H9 (cell line): ENCODE results near the gene GALNT2. TPM values are rescaled to one million over a fixed set of nuclear protein-coding genes. Genes with fewer than 3 reads are reported as not detected.

Source experiments
- DNase-seq: peaks from one replicate; pipeline ENCODE4 v3.0.0-alpha.2; 2017
- H2AFZ ChIP-seq: one replicate; pipeline ENCODE4 v1.6.1; 2013; ENCODE audit warnings: mild to moderate bottlenecking, low read length, control low read depth, moderate library complexity
- H2AK5ac ChIP-seq: 2 replicates; pipeline ENCODE4 v1.6.1; 2013; ENCODE audit warnings: low read length, control low read depth, mixed read lengths; ENCODE audit not compliant: insufficient read length
- H2BK120ac ChIP-seq: one replicate; pipeline ENCODE4 v1.6.1; 2013; ENCODE audit warnings: low read depth, mild to moderate bottlenecking, low read length, control low read depth, inconsistent platforms; ENCODE audit not compliant: poor library complexity, severe bottlenecking
- H2BK12ac ChIP-seq: 2 replicates; pipeline ENCODE4 v1.6.1; 2013; ENCODE audit warnings: low read length, control low read depth, mixed read lengths, low read depth; ENCODE audit not compliant: insufficient read length
- H2BK15ac ChIP-seq: 2 replicates; pipeline ENCODE4 v1.6.1; 2013; ENCODE audit warnings: low read depth, low read length, control low read depth
- H2BK20ac ChIP-seq: one replicate; pipeline ENCODE4 v1.6.1; 2013; ENCODE audit warnings: low read depth, mild to moderate bottlenecking, low read length, control low read depth, inconsistent platforms; ENCODE audit not compliant: poor library complexity, severe bottlenecking
- H2BK5ac ChIP-seq: 2 replicates; pipeline ENCODE4 v1.6.1; 2013; ENCODE audit warnings: low read length, control low read depth, mixed read lengths; ENCODE audit not compliant: insufficient read length
- H3K14ac ChIP-seq: 2 replicates; pipeline ENCODE4 v1.6.1; 2013; ENCODE audit warnings: low read length, control low read depth; ENCODE audit not compliant: insufficient read depth
- H3K18ac ChIP-seq: 2 replicates; pipeline ENCODE4 v1.6.1; 2013; ENCODE audit warnings: low read depth, mild to moderate bottlenecking, mixed read lengths, low read length, control low read depth; ENCODE audit not compliant: insufficient read length
- H3K23ac ChIP-seq: 2 replicates; pipeline ENCODE4 v1.6.1; 2013; ENCODE audit warnings: low read length, control low read depth, mixed read lengths, low read depth; ENCODE audit not compliant: insufficient read length
- H3K23me2 ChIP-seq: 2 replicates; pipeline ENCODE4 v1.6.1; 2013; ENCODE audit warnings: low read depth, mild to moderate bottlenecking, mixed read lengths, low read length, control low read depth; ENCODE audit not compliant: insufficient read length, poor library complexity, severe bottlenecking
- H3K27ac ChIP-seq: 2 replicates; pipeline ENCODE4 v1.5.1; 2013; ENCODE audit warnings: low read length, control low read depth, mixed read lengths, low read depth; ENCODE audit not compliant: insufficient read length
- H3K27me3 ChIP-seq: 2 replicates; pipeline ENCODE4 v1.6.1; 2013; ENCODE audit warnings: low read length, control low read depth, inconsistent platforms; ENCODE audit not compliant: insufficient read depth
- H3K4ac ChIP-seq: 2 replicates; pipeline ENCODE4 v1.6.1; 2013; ENCODE audit warnings: low read depth, mild to moderate bottlenecking, control low read depth, inconsistent platforms, low read length, moderate library complexity
- H3K4me1 ChIP-seq: 2 replicates; pipeline ENCODE4 v1.6.1; 2013; ENCODE audit warnings: low read length, control low read depth, inconsistent platforms; ENCODE audit not compliant: insufficient read depth
- H3K4me2 ChIP-seq: 2 replicates; pipeline ENCODE4 v1.6.1; 2013; ENCODE audit warnings: low read length, control low read depth, mixed read lengths; ENCODE audit not compliant: insufficient read length, insufficient read depth
- H3K56ac ChIP-seq: 2 replicates; pipeline ENCODE4 v1.6.1; 2013; ENCODE audit warnings: low read depth, mild to moderate bottlenecking, mixed read lengths, low read length, control low read depth; ENCODE audit not compliant: insufficient read length
- H3K79me1 ChIP-seq: 2 replicates; pipeline ENCODE4 v1.6.1; 2013; ENCODE audit warnings: low read depth, mild to moderate bottlenecking, moderate library complexity, low read length, control low read depth, inconsistent platforms; ENCODE audit not compliant: insufficient read depth, poor library complexity, severe bottlenecking
- H3K79me2 ChIP-seq: 2 replicates; pipeline ENCODE4 v1.6.1; 2013; ENCODE audit warnings: low read length, control low read depth, inconsistent platforms; ENCODE audit not compliant: insufficient read depth
- H3K9ac ChIP-seq: 2 replicates; pipeline ENCODE4 v1.6.1; 2013; ENCODE audit warnings: low read length, control low read depth, mixed read lengths; ENCODE audit not compliant: insufficient read length; ENCODE audit errors: extremely low read depth
- H3K9me3 ChIP-seq: one replicate; pipeline ENCODE4 v1.6.1; 2013; ENCODE audit warnings: low read depth, low read length, inconsistent platforms; ENCODE audit not compliant: control insufficient read depth
- H3T11ph ChIP-seq: one replicate; pipeline ENCODE4 v1.6.1; 2013; ENCODE audit warnings: mild to moderate bottlenecking, low read length, control low read depth, inconsistent platforms
- H4K20me1 ChIP-seq: one replicate; pipeline ENCODE4 v1.6.1; 2013; ENCODE audit not compliant: control insufficient read depth, insufficient read length, insufficient read depth
- H4K5ac ChIP-seq: 2 replicates; pipeline ENCODE4 v1.6.1; 2013; ENCODE audit warnings: low read depth, mild to moderate bottlenecking, mixed read lengths, low read length, control low read depth; ENCODE audit not compliant: insufficient read length
- H4K8ac ChIP-seq: replicated peaks from 2 replicates; pipeline ENCODE4 v1.6.1; 2013; ENCODE audit warnings: low read length, control low read depth, mixed read lengths, low read depth; ENCODE audit not compliant: insufficient read length
- H4K91ac ChIP-seq: 2 replicates; pipeline ENCODE4 v1.6.1; 2013; ENCODE audit warnings: low read depth, mild to moderate bottlenecking, moderate library complexity, mixed read lengths, low read length, control low read depth; ENCODE audit not compliant: insufficient read length
- H3K27ac Mint-ChIP-seq, 3 experiments: 2 replicates in 2 of 3; 3 replicates in 1 of 3; pipeline ENCODE4 v1.8.0; 2020 to 2021; ENCODE audit warnings: mixed read lengths in 3 of 3, mild to moderate bottlenecking in 1 of 3, moderate library complexity in 1 of 3
- H3K27me3 Mint-ChIP-seq: 2 replicates; pipeline ENCODE4 v1.8.0; 2021; ENCODE audit warnings: low read depth, mild to moderate bottlenecking, moderate library complexity, mixed read lengths
- H3K36me3 Mint-ChIP-seq, 3 experiments: 2 replicates in 2 of 3; 3 replicates in 1 of 3; pipeline ENCODE4 v1.8.0; 2020 to 2021; ENCODE audit warnings: low read depth in 3 of 3, mixed read lengths in 3 of 3; ENCODE audit not compliant: insufficient read depth in 1 of 3
- H3K4me1 Mint-ChIP-seq, 2 experiments: 2 replicates each; pipeline ENCODE4 v1.8.0; 2020; ENCODE audit warnings: mixed read lengths in 2 of 2
- H3K4me3 Mint-ChIP-seq, 2 experiments: 2 replicates in 1 of 2; 3 replicates in 1 of 2; pipeline ENCODE4 v1.8.0; 2020 to 2021; ENCODE audit warnings: mild to moderate bottlenecking in 2 of 2, mixed read lengths in 2 of 2, moderate library complexity in 1 of 2
- H3K9me3 Mint-ChIP-seq, 2 experiments: 2 replicates in 1 of 2; 3 replicates in 1 of 2; pipeline ENCODE4 v1.8.0; 2020; ENCODE audit warnings: mild to moderate bottlenecking in 2 of 2, mixed read lengths in 2 of 2, moderate library complexity in 1 of 2
- WGBS: extraction: QIAGEN DNeasy Blood & Tissue Kit; methylation state at CpG from one replicate; pipeline ENCODE4 v1.1.7; 2013; ENCODE audit warnings: missing lambda C conversion rate, low lambda C conversion rate, mixed read lengths; ENCODE audit not compliant: insufficient read length; ENCODE audit errors: extremely low coverage; 5-methylcytosine and 5-hydroxymethylcytosine counted together
- total RNA-seq: library from RNA; stranded (reverse); gene quantifications from 2 replicates; pipeline ENCODE4 v1.2.1, GENCODE V29; 2021
- TF ChIP-seq, protein P1 (sequence below): fragments of 200-600 bp; sonication (generic); conservative IDR thresholded peaks from 3 replicates; pipeline ENCODE4 v1.8.0; 2021; ENCODE audit warnings: antibody characterized with exemption, mild to moderate bottlenecking

GALNT2 gene
- total RNA-seq, 1 experiment from 2014 or later: 57.6 TPM

DNA sequence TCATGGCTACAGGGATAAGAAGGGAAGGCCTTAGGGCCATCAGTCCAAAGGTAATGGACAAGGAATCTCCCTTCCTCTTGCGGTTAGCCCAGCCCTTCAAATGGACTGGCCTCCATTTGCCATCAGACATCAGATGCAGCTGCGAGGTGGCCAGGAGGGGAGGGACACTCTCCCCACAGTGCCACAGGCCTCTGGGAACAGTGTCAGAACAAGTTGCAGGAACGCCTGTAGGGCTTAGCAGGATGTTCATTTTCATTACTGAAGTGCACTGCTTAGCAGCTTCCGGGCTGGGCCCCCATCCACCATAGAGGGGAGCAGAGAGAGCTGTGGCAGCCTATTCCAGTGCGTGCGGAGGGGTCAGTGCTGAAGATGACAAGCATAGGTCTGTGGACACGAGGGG, 127.5 kb downstream of the GALNT2 start:
- H3K4me1 ChIP-seq: 0 out of 2 replicates have a peak, but pooled peaks cover 3% of the 10 kb centered on the region
- no peak overlapping the region for H3K9ac ChIP-seq
- no peak overlapping the region for H2BK120ac ChIP-seq
- no peak overlapping the region for H2BK20ac ChIP-seq
- no peak overlapping the region for H2BK5ac ChIP-seq
- no peak overlapping the region; the same call in 1 of the 2 replicates for H3K14ac ChIP-seq
- H4K91ac ChIP-seq: no peak overlapping the region
- H4K8ac ChIP-seq: no peak overlapping the region
- no peak overlapping the region for H2AK5ac ChIP-seq
- Mint-ChIP-seq H3K36me3 (no peaks in the 10 kb centered on the region; a peak in 1 of 7 replicates), H3K27ac (peak overlapping the region in 2 of 3 experiments; percentile 5 to 83; a peak in 1 of 7 replicates), H3K4me3 (no peak overlapping the region), H3K27me3 (no peaks in the 10 kb centered on the region; the same call in 1 of the 2 replicates), H3K4me1 (peaks cover 26 to 32% of the 10 kb centered on the region in 2 experiments), H3K9me3 (no peaks in the 10 kb centered on the region)
- no peaks in the 10 kb centered on the region for H3K79me1 ChIP-seq
- no peak overlapping the region for H3K18ac ChIP-seq
- H4K5ac ChIP-seq: no peak overlapping the region
- no peak overlapping the region for H3K56ac ChIP-seq
- no peaks in the 10 kb centered on the region for H3K27me3 ChIP-seq
- no peaks in the 10 kb centered on the region for H3K23me2 ChIP-seq
- no CpG with 5 or more reads among the region's 7 CpGs for WGBS
- peaks cover 3% of the 10 kb centered on the region for H4K20me1 ChIP-seq
- no peak overlapping the region for H3K4me2 ChIP-seq
- H2BK12ac ChIP-seq: no peak overlapping the region
- no peak overlapping the region for H3K23ac ChIP-seq
- no peaks in the 10 kb centered on the region; the same call in 1 of the 2 replicates for H3K79me2 ChIP-seq
- H3T11ph ChIP-seq: no peak overlapping the region
- no peak overlapping the region for H3K27ac ChIP-seq
- H3K9me3 ChIP-seq: no peaks in the 10 kb centered on the region
- H2BK15ac ChIP-seq: no peak overlapping the region
- no peak overlapping the region for H2AFZ ChIP-seq
- no peak for DNase-seq
- TF ChIP-seq, protein P1, sequence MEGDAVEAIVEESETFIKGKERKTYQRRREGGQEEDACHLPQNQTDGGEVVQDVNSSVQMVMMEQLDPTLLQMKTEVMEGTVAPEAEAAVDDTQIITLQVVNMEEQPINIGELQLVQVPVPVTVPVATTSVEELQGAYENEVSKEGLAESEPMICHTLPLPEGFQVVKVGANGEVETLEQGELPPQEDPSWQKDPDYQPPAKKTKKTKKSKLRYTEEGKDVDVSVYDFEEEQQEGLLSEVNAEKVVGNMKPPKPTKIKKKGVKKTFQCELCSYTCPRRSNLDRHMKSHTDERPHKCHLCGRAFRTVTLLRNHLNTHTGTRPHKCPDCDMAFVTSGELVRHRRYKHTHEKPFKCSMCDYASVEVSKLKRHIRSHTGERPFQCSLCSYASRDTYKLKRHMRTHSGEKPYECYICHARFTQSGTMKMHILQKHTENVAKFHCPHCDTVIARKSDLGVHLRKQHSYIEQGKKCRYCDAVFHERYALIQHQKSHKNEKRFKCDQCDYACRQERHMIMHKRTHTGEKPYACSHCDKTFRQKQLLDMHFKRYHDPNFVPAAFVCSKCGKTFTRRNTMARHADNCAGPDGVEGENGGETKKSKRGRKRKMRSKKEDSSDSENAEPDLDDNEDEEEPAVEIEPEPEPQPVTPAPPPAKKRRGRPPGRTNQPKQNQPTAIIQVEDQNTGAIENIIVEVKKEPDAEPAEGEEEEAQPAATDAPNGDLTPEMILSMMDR: no peak
- H3K4ac ChIP-seq: no peak overlapping the region
